Measurements from ENCODE around the gene RGPD3.
A peak's percentile ranks its signal among the peaks of the same experiment; 100 is the strongest.
"Not testable (repeated sequence)": the region's sequence is repeated elsewhere in the genome, so short reads cannot be mapped to it uniquely, and the experiment has no call there.

Gene RGPD3
- 0 to 1.4 (median 0.54) reads per million in 18 experiments for total RNA-seq

GRCh38 chr2:106468107-106468506 lies at the start of gene RGPD3:
Gene RGPD3 (minus strand): TSS chr2:106468413. CDS start chr2:106468288, 125 bp downstream.
- DNase-seq: not testable (repeated sequence)

- no peak for DNase-seq
Observed at GRCh38 chr2:106517329-106517728, 49.1 kb upstream of the RGPD3 start.

DNA sequence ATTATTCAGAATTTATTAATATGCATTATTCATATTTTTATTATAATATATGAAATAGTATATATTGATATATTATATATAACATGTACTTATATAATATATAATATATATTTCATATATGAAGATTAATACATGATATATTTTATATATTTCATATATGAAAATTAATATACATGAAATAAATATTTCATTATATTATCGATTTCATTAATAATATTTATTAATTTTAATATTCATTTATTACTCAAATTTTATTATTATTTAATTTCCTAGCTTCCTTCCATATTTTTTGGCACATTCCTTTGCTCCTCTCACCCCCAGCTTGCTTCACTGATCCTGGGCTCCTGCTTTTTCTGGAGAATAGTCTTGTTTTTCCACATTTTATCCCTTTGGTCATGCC lies 48.7 kb upstream of the RGPD3 start:
- DNase-seq: no peak

- peak in 1 of 2 donors; percentile 12 for DNase-seq
Observed at GRCh38 chr2:106516436-106516835, 48.2 kb upstream of the RGPD3 start.

GRCh38 chr2:106514827-106515226 lies 46.6 kb upstream of the RGPD3 start:
- DNase-seq: peak in 1 of 2 donors; percentile 28

DNA sequence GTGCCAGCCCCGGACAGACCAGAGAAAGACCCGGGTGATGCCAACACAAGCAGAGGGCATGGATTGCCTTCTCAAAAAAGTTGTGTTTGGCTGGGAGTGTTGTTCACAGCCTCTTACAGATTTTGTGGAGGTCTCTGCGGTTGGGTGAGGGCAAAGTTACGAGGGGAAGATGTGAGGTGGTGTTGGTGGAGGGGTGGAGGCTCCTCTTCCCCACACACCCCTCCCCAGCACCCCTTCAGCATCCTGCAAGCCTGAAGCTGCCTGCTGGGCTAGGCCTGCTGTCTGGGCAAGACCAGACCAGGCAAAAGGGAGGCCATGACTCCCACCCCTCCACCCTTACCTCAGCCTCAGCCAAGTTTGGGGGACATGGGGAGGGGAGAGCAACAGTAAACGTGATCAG lies 45.2 kb upstream of the RGPD3 start:
- not testable (repeated sequence) for DNase-seq

- DNase-seq: peak in 1 of 2 donors; percentile 18
Observed at GRCh38 chr2:106511934-106512333, 43.7 kb upstream of the RGPD3 start.

DNA sequence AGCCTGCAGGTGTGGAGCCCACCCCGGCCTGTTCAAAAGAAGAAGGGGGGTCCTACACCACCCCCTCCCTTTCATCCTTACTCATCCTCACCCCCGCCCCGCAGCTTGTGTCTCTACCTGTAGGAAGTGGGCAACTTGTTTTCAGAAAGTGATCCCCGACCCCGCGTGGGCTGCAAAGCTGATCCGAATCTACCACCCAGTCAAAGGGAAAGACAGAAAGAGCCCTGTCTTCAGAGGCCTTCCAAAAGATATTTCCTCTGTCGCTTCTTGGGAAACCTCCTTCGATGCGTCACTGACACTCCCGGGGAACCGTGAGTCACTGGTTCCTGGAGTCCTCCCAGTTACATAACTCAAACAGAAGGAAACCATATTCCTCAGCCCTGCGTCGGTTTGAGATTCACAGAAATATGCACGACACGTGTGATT lies 43.3 kb upstream of the RGPD3 start:
- DNase-seq: peak; percentile 91 to 92

- DNase-seq: peak; percentile 24 to 41
Observed at GRCh38 chr2:106510791-106511190, 42.6 kb upstream of the RGPD3 start.

DNA sequence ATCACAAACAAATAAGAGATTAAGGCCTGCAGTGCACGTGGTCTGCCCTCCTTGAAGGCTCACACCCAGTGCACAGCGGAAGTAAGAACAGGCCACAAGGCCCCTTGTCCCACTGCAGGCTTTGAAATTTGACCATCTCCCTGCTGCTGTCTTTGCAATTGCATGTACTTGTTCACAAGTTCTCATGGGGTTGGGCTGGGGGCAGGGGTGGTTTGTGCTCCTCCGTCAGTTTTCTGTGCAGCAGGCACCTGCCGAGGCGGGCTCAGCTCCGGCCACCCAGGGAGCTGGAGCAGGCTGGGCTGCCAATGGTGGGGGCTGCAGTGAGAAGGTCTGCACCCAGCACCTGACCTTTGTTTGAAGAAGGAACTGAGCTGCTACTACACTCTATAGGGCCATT lies 41.2 kb upstream of the RGPD3 start:
- DNase-seq: not testable (repeated sequence)

- DNase-seq: not testable (repeated sequence)
Observed at GRCh38 chr2:106508660-106509373, 40.6 kb upstream of the RGPD3 start.

GRCh38 chr2:106506002-106506687 lies 37.9 kb upstream of the RGPD3 start:
- not testable (repeated sequence) for DNase-seq

- not testable (repeated sequence) for DNase-seq
Observed at GRCh38 chr2:106504787-106505186, 36.6 kb upstream of the RGPD3 start.

DNA sequence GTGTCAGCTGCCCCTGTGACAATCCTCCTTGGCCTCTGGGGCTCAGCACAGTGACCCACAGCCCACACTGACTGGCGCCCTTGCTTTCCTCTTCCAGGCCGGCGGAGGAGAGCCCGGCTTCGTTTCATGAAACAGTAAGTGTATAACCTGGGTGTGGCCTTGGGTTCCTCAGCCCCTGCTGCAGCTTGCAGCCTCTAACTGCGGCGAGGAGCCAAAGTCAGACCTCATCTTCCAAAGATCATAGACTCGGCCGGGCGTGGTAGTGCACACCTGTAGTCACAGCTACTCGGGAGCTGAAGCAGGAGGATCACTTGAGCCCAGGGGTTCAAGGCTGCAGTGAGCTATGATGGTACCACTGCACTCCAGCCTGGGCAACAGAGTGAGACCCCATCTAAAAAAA lies 36.0 kb upstream of the RGPD3 start:
- not testable (repeated sequence) for DNase-seq

DNA sequence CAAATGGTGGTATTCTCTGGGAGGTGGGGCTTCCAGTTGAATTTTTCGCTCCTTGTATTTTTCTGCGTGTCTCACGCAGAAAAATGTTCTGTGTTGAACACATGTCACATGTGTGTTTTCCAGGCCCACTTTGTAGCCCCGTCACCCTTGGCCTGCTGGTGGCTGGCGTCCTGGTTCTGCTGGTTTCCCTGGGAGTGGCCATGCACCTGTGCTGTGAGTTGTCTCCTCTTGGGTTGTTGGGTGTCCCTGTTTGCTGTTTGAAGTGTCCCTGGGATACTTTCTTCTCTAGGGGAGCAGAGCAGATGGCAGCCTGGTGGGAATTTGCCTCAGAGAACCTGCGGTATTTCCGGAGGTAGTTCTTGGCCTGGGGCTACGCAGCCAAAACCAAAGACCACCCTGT lies 34.1 kb upstream of the RGPD3 start:
- DNase-seq: not testable (repeated sequence)

GRCh38 chr2:106500350-106500749 lies 32.1 kb upstream of the RGPD3 start:
- DNase-seq: not testable (repeated sequence)

DNA sequence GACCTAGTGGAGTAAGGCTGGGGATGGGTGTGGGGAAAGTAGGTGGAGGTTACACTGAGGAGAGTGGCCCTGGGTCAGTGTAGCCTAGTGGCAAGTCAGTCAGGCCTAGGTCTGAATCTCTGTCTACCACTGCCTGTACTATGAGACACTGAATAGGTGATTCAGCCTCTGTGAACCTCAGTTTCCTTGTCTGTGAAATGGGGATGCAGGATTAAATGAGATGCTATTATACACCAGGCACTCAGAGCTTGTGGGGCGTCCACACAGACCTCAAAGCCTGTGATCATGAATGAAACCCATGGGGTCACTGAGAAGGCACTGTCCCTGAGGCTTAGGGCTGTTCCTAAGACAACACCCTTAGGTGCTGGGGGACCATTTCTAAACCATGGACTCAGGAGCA lies 30.3 kb upstream of the RGPD3 start:
- DNase-seq: not testable (repeated sequence)

DNA sequence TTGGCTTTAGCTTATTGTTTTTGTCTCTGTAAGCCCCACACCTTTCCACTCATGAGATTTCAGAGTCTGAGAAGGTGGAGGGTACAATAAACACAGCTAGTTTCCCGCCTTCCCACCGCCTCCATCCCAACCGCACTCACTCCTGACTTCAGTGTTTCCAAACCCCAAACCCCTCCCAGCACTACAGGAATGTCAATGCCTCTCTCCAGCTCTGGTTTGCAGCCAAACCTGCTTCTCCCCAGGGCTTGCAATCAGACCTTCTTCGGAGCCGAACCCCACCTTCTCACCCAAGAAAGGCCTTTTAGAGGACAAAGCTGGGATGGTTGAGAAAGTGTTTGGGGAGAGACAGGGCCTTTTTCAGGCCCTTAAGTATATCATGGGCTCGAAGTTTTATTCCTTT lies 24.7 kb upstream of the RGPD3 start:
- not testable (repeated sequence) for DNase-seq

DNA sequence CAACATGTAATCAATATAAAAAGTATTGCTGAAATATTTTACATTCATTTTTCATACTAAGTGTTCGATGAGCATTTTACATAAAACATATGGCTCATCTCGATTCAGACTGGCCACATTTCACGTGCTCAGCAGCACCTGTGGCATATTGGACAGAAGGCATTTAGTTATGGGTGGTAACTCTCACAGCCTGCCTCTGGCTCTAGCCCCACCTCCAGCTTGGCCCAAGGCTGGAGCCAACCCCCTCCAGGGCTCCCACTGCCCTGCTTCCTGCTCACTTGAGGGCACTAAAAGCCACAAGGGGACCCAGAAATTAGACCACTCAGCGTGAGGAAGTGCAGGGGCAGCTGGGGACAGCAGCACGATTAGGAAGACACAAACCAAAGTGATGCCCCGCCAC lies 24.2 kb upstream of the RGPD3 start:
- not testable (repeated sequence) for DNase-seq

DNA sequence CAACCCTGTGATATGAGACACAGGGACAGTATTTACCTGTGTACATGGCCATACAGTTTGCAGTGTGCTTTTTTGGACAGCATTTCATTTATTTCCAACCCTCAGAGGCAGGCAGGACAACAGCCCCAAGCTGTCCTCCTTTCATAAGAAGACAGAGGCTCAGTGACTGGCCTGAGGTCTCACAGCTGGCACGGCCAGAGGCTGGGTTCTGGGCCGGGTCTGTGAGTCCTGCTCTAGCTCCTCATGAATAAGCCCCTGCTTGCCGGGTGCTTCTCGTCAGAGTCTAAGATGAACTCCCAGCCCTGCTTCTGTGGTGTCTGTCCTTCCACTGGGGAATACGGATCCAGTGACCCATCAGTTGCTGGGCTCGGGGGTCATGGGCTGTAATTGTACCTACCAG lies 21.5 kb upstream of the RGPD3 start:
- DNase-seq: not testable (repeated sequence)

DNA sequence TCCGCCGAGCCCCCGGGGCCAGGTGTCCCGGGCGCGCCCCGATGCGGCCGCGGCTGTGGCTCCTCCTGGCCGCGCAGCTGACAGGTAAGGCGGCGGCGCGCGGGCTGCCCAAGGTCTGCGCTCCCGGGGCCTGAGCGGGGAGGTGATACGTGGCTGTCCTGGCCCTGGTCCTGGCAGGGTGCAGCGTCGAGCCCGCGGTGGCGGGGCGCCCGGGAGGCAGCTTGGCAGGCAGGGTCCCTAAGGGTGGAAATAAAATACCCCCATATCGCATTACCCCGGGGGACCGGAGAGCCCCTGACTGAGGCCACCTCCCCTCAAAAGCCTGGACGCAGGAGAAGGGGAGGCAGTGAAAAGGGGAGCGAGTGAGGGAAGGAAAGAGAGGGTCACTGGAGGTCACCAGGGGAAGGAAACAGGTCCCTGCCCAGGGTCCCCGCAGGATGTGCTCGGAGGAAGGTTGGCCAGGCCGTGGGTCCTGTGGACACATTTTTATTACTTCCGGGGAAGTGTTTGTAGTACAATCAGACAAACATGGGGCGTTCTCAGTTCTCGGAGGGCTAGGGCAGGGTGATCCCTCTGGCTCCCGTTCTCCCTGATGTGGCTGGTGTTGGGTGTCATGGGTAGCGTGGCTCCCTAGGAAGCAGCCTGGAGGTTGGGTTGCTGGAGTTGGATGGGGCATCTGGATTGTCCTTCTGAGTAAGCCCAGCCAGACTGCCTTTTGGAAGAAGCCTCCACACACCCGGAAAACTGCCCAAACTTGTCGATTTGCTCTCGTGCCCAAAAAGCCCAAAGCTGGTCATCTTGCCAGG lies 19.4 kb upstream of the RGPD3 start:
- not testable (repeated sequence) for DNase-seq

- DNase-seq: not testable (repeated sequence)
Observed at GRCh38 chr2:106486551-106487385, 18.6 kb upstream of the RGPD3 start, which contains the start of gene CD8B2. Gene CD8B2 (plus strand): TSS chr2:106487364. CDS start chr2:106487427, 63 bp downstream.
